Heart left ventricle (tissue), 16 donors: ENCODE results near the gene NPFFR1. TPM values are rescaled to one million over a fixed set of nuclear protein-coding genes. Genes with fewer than 3 reads are reported as not detected.

ENCODE experiments used
- ATAC-seq, 4 donors: fragments of 200-7000 bp; cut with Tn5 transposase; one replicate each; pipeline ENCODE4 v1.9.1; 2020 to 2022; ENCODE audit warnings: moderate library complexity in 4 of 4, mild to moderate bottlenecking in 3 of 4, moderate number of reproducible peaks in 1 of 4
- DNase-seq, 5 donors: peaks; one replicate each; pipeline ENCODE4 v3.0.0-alpha.2; 2020
- H3K27ac ChIP-seq, 12 donors: fragments of 200-600 bp; sonication (generic) in 4 of 12; one replicate each; pipeline versions ENCODE4 v1.5.0 to v1.8.0; 2016 to 2022; ENCODE audit warnings: mild to moderate bottlenecking in 2 of 12
- H3K27me3 ChIP-seq, 9 donors: fragments of 200-600 bp; sonication (generic) in 2 of 9; one replicate each; pipeline versions ENCODE4 v1.5.1 to v1.8.0; 2016 to 2022; ENCODE audit warnings: mild to moderate bottlenecking in 3 of 9
- H3K36me3 ChIP-seq, 9 donors: fragments of 200-600 bp; sonication (generic) in 2 of 9; one replicate each; pipeline versions ENCODE4 v1.5.0 to v1.8.0; 2018 to 2022; ENCODE audit warnings: mild to moderate bottlenecking in 2 of 9
- H3K4me1 ChIP-seq, 12 donors: fragments of 200-600 bp; sonication (generic) in 4 of 12; one replicate each; pipeline versions ENCODE4 v1.5.0 to v1.8.0; 2016 to 2022; ENCODE audit warnings: mild to moderate bottlenecking in 3 of 12
- H3K4me3 ChIP-seq, 12 donors: fragments of 200-600 bp; sonication (generic) in 4 of 12; one replicate each; pipeline versions ENCODE4 v1.5.0 to v1.8.0; 2017 to 2022; ENCODE audit warnings: mild to moderate bottlenecking in 9 of 12, moderate library complexity in 4 of 12
- H3K9me3 ChIP-seq, 12 donors: fragments of 200-600 bp; sonication (generic) in 4 of 12; one replicate each; pipeline versions ENCODE4 v1.5.0 to v1.8.0; 2016 to 2022; ENCODE audit warnings: mild to moderate bottlenecking in 1 of 12
- POLR2A ChIP-seq, 2 donors: fragments of 450-650 bp; IDR thresholded peaks; one replicate each; pipeline ENCODE4 v1.6.1; 2017; ENCODE audit warnings: antibody characterized with exemption in 2 of 2, mild to moderate bottlenecking in 2 of 2, moderate library complexity in 2 of 2
- WGBS, 4 donors: extraction: QIAGEN DNeasy Blood & Tissue Kit in 2 of 4; methylation state at CpG; one replicate each; pipeline versions ENCODE4 v1.1.5 to v1.1.7; 2013 to 2018; 5-methylcytosine and 5-hydroxymethylcytosine counted together
- intact Hi-C, 10 donors: fragments of 100-400 bp; cut with DNase I; formaldehyde crosslinking; loops; one replicate each; pipeline versions ENCODE4 v1.11.1 to v1.14.2; 2022
- polyA plus RNA-seq, 2 donors: library from polyadenylated mRNA; stranded (reverse); fragments of 200-250 nt; gene quantifications; one replicate each; pipeline ENCODE4 v1.2.3, GENCODE V29; 2013
- total RNA-seq, 9 donors: library from RNA; depleted of rRNA in 2 of 9; stranded (reverse); fragments of >200 nt in 2 of 9; fragmentation: NEBNext Ultra II Directional in 3 of 9; extraction: Animal tissue kit (Norgen Biotek cat#: 25700) in 3 of 9; gene quantifications; one replicate each; pipeline versions ENCODE4 v1.1.0 to v1.2.4, GENCODE V29; 2016 to 2023
- TF ChIP-seq, protein P1 (sequence below), 12 donors: fragments of 200-600 bp; sonication (generic) in 4 of 12; IDR thresholded peaks; one replicate each; pipeline versions ENCODE4 v1.5.0 to v1.8.0; 2018 to 2022; ENCODE audit warnings: antibody characterized with exemption in 12 of 12, mild to moderate bottlenecking in 5 of 12
- donor health status: ischemic (EF 13 %, LVEDD 7.1; RV severe dilation, severe dysfunction).
- donor health status: healthy with polysubstance abuse.
- donor health status: DM: no; HTN: yes; CAD: no.
- donor health status: DM: no; HTN: no; CAD: no.
- donor health status: ischemic (EF 25% LVEDD 6.9; RV normal size, moderate dysfunction).
- donor health status: ischemic (EF 25% LVEDD 5.7; RV mildly dilated, moderate dysfunction).
- donor health status: healthy.
- donor health status: DM: yes; HTN: yes; CAD: no.
- donor health status: ischemic (EF 35%, LVEDD 5.7; RV mildly dilated, moderate dysfunction).
- donor health status: nonischemic (EF 11% LVEDD 7.7; RV severe dilation, severe dysfunction).
- donor health status: DM: yes; HTN: yes; CAD: no.
- donor health status: PGD.
- donor health status: ischemic (EF 29% LVEDD 5.4; RV normal size, mild dysfunction).
- donor health status: nonischemic (EF 23%, LVEDD 6.1; RV moderate dilation, normal function).

The NPFFR1 gene
- total and polyA plus RNA-seq, 11 donors: 0.52 TPM; not detected in 10

DNA sequence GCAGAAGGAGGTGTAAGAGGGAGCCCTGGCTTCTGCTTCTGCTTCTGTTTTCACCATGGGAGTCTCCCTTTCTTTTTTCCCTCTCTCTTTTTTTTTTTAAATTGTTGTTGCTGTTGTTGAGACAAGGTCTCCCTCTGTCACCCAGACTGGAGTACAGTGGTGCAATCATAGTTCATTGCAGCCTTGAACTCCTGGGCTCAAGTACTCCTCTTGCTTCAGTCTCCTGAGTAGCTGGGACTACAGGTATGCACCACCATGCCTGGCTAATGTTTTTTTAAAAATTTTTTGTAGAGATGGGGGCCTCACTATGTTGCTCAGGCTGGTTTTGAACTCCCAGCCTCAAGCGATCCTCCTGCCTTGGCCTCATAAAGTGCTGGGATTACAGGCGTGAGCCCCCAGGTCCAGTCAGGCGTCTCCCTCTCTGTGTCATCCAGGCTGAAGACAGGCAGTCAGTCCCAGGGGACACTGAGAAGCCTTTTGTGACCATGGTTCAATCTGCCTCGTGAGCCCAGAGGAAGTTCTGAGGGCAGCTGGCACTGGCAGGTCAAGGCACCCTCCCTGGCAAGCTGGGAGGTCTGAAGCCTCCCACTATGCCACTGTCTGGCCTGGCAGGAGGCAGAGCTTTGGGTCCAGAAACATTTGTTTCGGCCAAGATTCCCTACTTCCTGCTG is 33.6 kb upstream of the NPFFR1 start:
- intact Hi-C loops: no loop called here
- ATAC-seq: no peak
- 86 to 89% (median 89%) methylated on average over 5 of the region's 5 CpGs; no CpG with 5 or more reads in 1 of the 4 donors for WGBS, 4 donors
- no peaks in the 10 kb centered on the region for H3K9me3 ChIP-seq
- peaks cover 0 to 30% (median 4%) of the 10 kb centered on the region in 12 donors for H3K4me1 ChIP-seq
- no peak overlapping the region for H3K27ac ChIP-seq
- H3K4me3 ChIP-seq: no peak overlapping the region
- no peak for DNase-seq
- peaks cover 0 to 19% (median 0%) of the 10 kb centered on the region in 9 donors for H3K27me3 ChIP-seq
- TF ChIP-seq, protein P1, sequence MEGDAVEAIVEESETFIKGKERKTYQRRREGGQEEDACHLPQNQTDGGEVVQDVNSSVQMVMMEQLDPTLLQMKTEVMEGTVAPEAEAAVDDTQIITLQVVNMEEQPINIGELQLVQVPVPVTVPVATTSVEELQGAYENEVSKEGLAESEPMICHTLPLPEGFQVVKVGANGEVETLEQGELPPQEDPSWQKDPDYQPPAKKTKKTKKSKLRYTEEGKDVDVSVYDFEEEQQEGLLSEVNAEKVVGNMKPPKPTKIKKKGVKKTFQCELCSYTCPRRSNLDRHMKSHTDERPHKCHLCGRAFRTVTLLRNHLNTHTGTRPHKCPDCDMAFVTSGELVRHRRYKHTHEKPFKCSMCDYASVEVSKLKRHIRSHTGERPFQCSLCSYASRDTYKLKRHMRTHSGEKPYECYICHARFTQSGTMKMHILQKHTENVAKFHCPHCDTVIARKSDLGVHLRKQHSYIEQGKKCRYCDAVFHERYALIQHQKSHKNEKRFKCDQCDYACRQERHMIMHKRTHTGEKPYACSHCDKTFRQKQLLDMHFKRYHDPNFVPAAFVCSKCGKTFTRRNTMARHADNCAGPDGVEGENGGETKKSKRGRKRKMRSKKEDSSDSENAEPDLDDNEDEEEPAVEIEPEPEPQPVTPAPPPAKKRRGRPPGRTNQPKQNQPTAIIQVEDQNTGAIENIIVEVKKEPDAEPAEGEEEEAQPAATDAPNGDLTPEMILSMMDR (IDR thresholded peaks at IDR 0.05): no peak
- TF ChIP-seq POLR2A (IDR thresholded peaks at IDR 0.05): no peak
- H3K36me3 ChIP-seq: peaks cover 0 to 3% (median 0%) of the 10 kb centered on the region in 9 donors

DNA sequence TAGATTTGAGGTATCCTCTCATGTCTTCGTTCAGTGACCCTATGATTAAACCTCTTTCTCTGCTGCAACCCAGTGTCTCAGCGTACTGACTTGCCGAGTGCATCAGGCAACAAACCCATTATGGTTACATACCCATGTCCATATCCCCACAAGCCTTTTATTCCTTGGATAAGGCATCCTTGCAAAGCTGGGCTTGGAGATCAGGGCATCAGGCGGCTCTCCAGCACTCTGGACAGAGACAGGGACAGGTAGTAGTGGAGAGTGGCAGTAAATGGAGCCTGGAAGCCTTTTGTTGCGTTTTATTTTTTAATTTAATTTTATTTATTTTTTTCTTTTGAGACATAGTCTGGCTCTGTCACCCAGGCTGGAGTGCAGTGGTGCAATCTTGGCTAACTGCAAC is 32.0 kb upstream of the NPFFR1 start:
- peaks cover 0 to 22% (median under 1%) of the 10 kb centered on the region in 12 donors for H3K4me1 ChIP-seq
- WGBS, 4 donors: 95 to 97% (median 96%) methylated on average over 5 of the region's 5 CpGs
- H3K36me3 ChIP-seq: no peaks in the 10 kb centered on the region
- TF ChIP-seq, protein P1 (IDR thresholded peaks at IDR 0.05): no peak
- TF ChIP-seq POLR2A (IDR thresholded peaks at IDR 0.05): no peak
- intact Hi-C loops: no loop called here
- H3K4me3 ChIP-seq: no peak overlapping the region
- DNase-seq (no peak), ATAC-seq (no peak)
- peaks cover 0 to 21% (median 0%) of the 10 kb centered on the region in 9 donors for H3K27me3 ChIP-seq
- no peaks in the 10 kb centered on the region for H3K9me3 ChIP-seq
- no peak overlapping the region for H3K27ac ChIP-seq

DNA sequence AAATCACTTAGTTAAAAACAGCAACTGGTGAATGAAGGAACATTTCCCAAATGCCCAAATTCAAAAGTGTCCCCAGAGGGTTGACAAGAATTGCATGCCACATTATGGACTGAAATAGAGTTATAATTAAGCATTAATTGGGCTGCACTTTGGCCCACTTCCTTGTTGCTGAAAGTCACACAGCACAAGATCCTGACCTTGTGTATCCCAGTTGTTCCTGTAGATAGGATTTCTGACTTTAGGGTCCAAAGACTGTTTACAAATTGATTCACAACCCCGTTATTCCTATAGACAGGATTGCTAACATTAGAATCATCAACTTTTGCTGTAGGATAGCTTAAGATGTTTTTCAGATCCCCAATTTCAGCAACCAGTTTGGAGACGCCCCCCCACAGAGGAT is 31.5 kb upstream of the NPFFR1 start:
- Histone ChIP-seq H3K36me3 (no peaks in the 10 kb centered on the region), H3K27me3 (peaks cover 0 to 21% (median 0%) of the 10 kb centered on the region in 9 donors), H3K4me1 (peaks cover 0 to 17% (median 0%) of the 10 kb centered on the region in 12 donors), H3K4me3 (no peak overlapping the region), H3K9me3 (no peaks in the 10 kb centered on the region), H3K27ac (no peak overlapping the region)
- DNase-seq (no peak), ATAC-seq (no peak)
- TF ChIP-seq POLR2A (IDR thresholded peaks at IDR 0.05): no peak
- TF ChIP-seq, protein P1 (IDR thresholded peaks at IDR 0.05): no peak
- 69 to 89% (median 83%) methylated on average over 2 of the region's 2 CpGs for WGBS, 4 donors
- intact Hi-C loops: no loop called here

DNA sequence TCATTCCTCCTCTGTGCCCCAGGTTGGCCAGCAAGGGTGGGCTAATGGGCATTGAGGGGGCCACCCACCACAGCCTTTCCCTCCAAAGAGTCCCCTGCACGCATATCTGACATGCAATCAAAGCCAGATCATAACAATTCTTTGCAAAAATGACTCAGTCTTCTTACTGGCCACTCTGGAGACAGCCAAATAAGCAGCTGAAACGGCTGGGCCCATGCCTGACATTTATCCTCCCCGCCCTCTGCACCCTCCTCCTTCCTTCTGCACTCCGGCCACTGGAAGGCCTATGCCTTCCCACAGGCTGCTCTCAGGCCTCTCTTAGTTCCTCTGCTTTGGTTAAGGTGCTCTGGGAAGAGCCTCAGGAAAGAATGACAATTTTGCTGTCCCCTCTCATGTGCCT is 29.2 kb upstream of the NPFFR1 start:
- 79 to 91% (median 81%) methylated on average over 4 of the region's 4 CpGs for WGBS, 4 donors
- TF ChIP-seq, protein P1 (IDR thresholded peaks at IDR 0.05): no peak
- TF ChIP-seq POLR2A (IDR thresholded peaks at IDR 0.05): no peak
- DNase-seq: peak in 1 of 5 donors; percentile 44

More for the DNA sequence above, 29.2 kb upstream of the NPFFR1 start:
- Histone ChIP-seq H3K4me1 (peaks cover 0 to 10% (median 0%) of the 10 kb centered on the region in 12 donors), H3K36me3 (no peaks in the 10 kb centered on the region), H3K27ac (no peak overlapping the region), H3K9me3 (no peaks in the 10 kb centered on the region), H3K27me3 (peaks cover 0 to 25% (median 0%) of the 10 kb centered on the region in 9 donors), H3K4me3 (no peak overlapping the region)
- intact Hi-C loops: no loop called here
- ATAC-seq: peak in 3 of 4 donors; percentile 65 to 77 (median 66)
